Mesenchymal stem cell (in vitro differentiated cells and primary cell): ENCODE results near the gene NMNAT2.

Experiments used
- DNase-seq: peaks from one replicate; pipeline ENCODE4 v3.0.0-alpha.2; 2013
- H2AFZ ChIP-seq: one replicate; pipeline ENCODE4 v1.6.1; 2013; ENCODE audit warnings: low read depth, mild to moderate bottlenecking, control low read depth, inconsistent platforms, low read length, moderate library complexity
- H2AK5ac ChIP-seq: 2 replicates; pipeline ENCODE4 v1.6.1; 2013; ENCODE audit warnings: low read length, moderate library complexity, mild to moderate bottlenecking, inconsistent platforms; ENCODE audit not compliant: severe bottlenecking
- H2BK120ac ChIP-seq: one replicate; pipeline ENCODE4 v1.6.1; 2013; ENCODE audit warnings: low read depth, mild to moderate bottlenecking, inconsistent platforms, low read length, moderate library complexity
- H2BK12ac ChIP-seq, 2 experiments: one replicate each; pipeline ENCODE4 v1.6.1; 2013; ENCODE audit warnings: inconsistent platforms in 2 of 2, low read length in 2 of 2, mild to moderate bottlenecking in 2 of 2, moderate library complexity in 2 of 2, control low read depth in 1 of 2
- H2BK15ac ChIP-seq: one replicate; pipeline ENCODE4 v1.6.1; 2013; ENCODE audit warnings: mild to moderate bottlenecking, low read depth, inconsistent platforms; ENCODE audit not compliant: poor library complexity, severe bottlenecking
- H2BK5ac ChIP-seq: 2 replicates; pipeline ENCODE4 v1.6.1; 2013; ENCODE audit warnings: low read depth, mild to moderate bottlenecking, low read length, control low read depth, inconsistent platforms; ENCODE audit not compliant: poor library complexity, severe bottlenecking
- H3K14ac ChIP-seq, 2 experiments: one replicate each; pipeline ENCODE4 v1.6.1; 2013; ENCODE audit warnings: inconsistent platforms in 2 of 2, low read length in 2 of 2, control low read depth in 1 of 2, mild to moderate bottlenecking in 1 of 2, moderate library complexity in 1 of 2
- H3K18ac ChIP-seq, 2 experiments: one replicate each; pipeline ENCODE4 v1.6.1; 2013; ENCODE audit warnings: inconsistent platforms in 2 of 2, low read length in 2 of 2, control low read depth in 1 of 2, low read depth in 1 of 2, mild to moderate bottlenecking in 1 of 2
- H3K23ac ChIP-seq, 2 experiments: one replicate each; pipeline ENCODE4 v1.6.1; 2013; ENCODE audit warnings: inconsistent platforms in 2 of 2, low read length in 2 of 2, mild to moderate bottlenecking in 2 of 2, moderate library complexity in 2 of 2, control low read depth in 1 of 2
- H3K27ac ChIP-seq: 2 replicates; pipeline ENCODE4 v1.5.1; 2013; ENCODE audit warnings: mild to moderate bottlenecking, moderate library complexity, low read length, control low read depth, inconsistent platforms; ENCODE audit not compliant: poor library complexity, severe bottlenecking
- H3K27me3 ChIP-seq, 2 experiments: 2 replicates each; pipeline versions ENCODE4 v1.6.1 to v1.7.0; 2013; ENCODE audit warnings: low read length in 2 of 2, mild to moderate bottlenecking in 2 of 2, moderate library complexity in 2 of 2, control low read depth in 1 of 2, inconsistent platforms in 1 of 2; ENCODE audit not compliant: control insufficient read depth in 1 of 2, insufficient read depth in 1 of 2
- H3K36me3 ChIP-seq, 2 experiments: 2 replicates each; pipeline versions ENCODE4 v1.6.1 to v1.7.0; 2013; ENCODE audit warnings: low read length in 2 of 2, control low read depth in 1 of 2, inconsistent platforms in 1 of 2, low read depth in 1 of 2, mild to moderate bottlenecking in 1 of 2; ENCODE audit not compliant: insufficient read depth in 2 of 2, control insufficient read depth in 1 of 2
- H3K4ac ChIP-seq, 2 experiments: one replicate each; pipeline ENCODE4 v1.6.1; 2013; ENCODE audit warnings: inconsistent platforms in 2 of 2, low read length in 2 of 2, mild to moderate bottlenecking in 2 of 2, moderate library complexity in 2 of 2, control low read depth in 1 of 2, low read depth in 1 of 2
- H3K4me1 ChIP-seq: 2 replicates; pipeline ENCODE4 v1.6.1; 2013; ENCODE audit warnings: low read depth, low read length, control low read depth; ENCODE audit not compliant: control insufficient read depth, insufficient read depth
- H3K4me2 ChIP-seq: 2 replicates; pipeline ENCODE4 v1.6.1; 2013; ENCODE audit warnings: low read length, mild to moderate bottlenecking, inconsistent platforms; ENCODE audit not compliant: poor library complexity, severe bottlenecking
- H3K4me3 ChIP-seq, 2 experiments: 2 replicates each; pipeline versions ENCODE4 v1.5.1 to v1.7.0; 2013; ENCODE audit warnings: low read length in 2 of 2, mild to moderate bottlenecking in 2 of 2, control low read depth in 1 of 2, low read depth in 1 of 2; ENCODE audit not compliant: insufficient read depth in 1 of 2
- H3K79me1 ChIP-seq: replicated peaks from 2 replicates; pipeline ENCODE4 v1.6.1; 2013; ENCODE audit warnings: mild to moderate bottlenecking, control low read depth, low read length, inconsistent platforms; ENCODE audit not compliant: poor library complexity, severe bottlenecking
- H3K9ac ChIP-seq: 2 replicates; pipeline ENCODE4 v1.7.0; 2013; ENCODE audit warnings: mild to moderate bottlenecking, low read length, moderate library complexity
- H3K9me3 ChIP-seq: 2 replicates; pipeline ENCODE4 v1.7.0; 2013; ENCODE audit warnings: mild to moderate bottlenecking, low read length; ENCODE audit not compliant: control insufficient read depth
- H4K8ac ChIP-seq: one replicate; pipeline ENCODE4 v1.6.1; 2013; ENCODE audit warnings: inconsistent platforms, mild to moderate bottlenecking, low read length, moderate library complexity
- H4K91ac ChIP-seq: one replicate; pipeline ENCODE4 v1.6.1; 2013; ENCODE audit warnings: mild to moderate bottlenecking, low read length, inconsistent platforms
- WGBS: methylation state at CpG from one replicate; pipeline ENCODE4 v1.1.7; 2013; ENCODE audit warnings: mixed read lengths; 5-methylcytosine and 5-hydroxymethylcytosine counted together

Gene NMNAT2

GRCh38 chr1:183296782-183297181 is 121.4 kb downstream of the NMNAT2 start:
- H2BK15ac ChIP-seq: no peak overlapping the region
- no peak overlapping the region for H3K4me2 ChIP-seq
- no peaks in the 10 kb centered on the region for H3K79me1 ChIP-seq
- no peak overlapping the region for H3K4me3 ChIP-seq
- no peak overlapping the region for H3K27ac ChIP-seq
- no peak overlapping the region for H3K4ac ChIP-seq
- 97% methylated on average over 4 of the region's 4 CpGs for WGBS
- peak overlapping the region in 1 of 2 experiments; percentile 21 for H3K18ac ChIP-seq
- peak overlapping the region; percentile 61 for H2BK120ac ChIP-seq
- peak overlapping the region in 1 of 2 experiments; percentile 31 for H3K14ac ChIP-seq
- H3K36me3 ChIP-seq: no peaks in the 10 kb centered on the region
- no peak for DNase-seq
- peaks cover 2% of the 10 kb centered on the region for H3K4me1 ChIP-seq
- H3K9me3 ChIP-seq: no peaks in the 10 kb centered on the region
- no peaks in the 10 kb centered on the region for H3K27me3 ChIP-seq
- no peak overlapping the region for H3K9ac ChIP-seq
- H2AK5ac ChIP-seq: no peak overlapping the region
- H2AFZ ChIP-seq: no peak overlapping the region
- H2BK12ac ChIP-seq: no peak overlapping the region
- no peak overlapping the region for H4K91ac ChIP-seq
- H3K23ac ChIP-seq: no peak overlapping the region
- no peak overlapping the region for H4K8ac ChIP-seq
- H2BK5ac ChIP-seq: no peak overlapping the region

- no peak overlapping the region for H4K8ac ChIP-seq
- 88% methylated on average over 5 of the region's 5 CpGs for WGBS
- H3K14ac ChIP-seq: no peak overlapping the region
- H2BK15ac ChIP-seq: no peak overlapping the region
- no peaks in the 10 kb centered on the region for H3K9me3 ChIP-seq
- peaks cover 4% of the 10 kb centered on the region for H3K4me1 ChIP-seq
- no peak overlapping the region for H3K9ac ChIP-seq
- no peak overlapping the region for H3K4me3 ChIP-seq
- H2BK5ac ChIP-seq: no peak overlapping the region
- no peaks in the 10 kb centered on the region for H3K27me3 ChIP-seq
- H2AK5ac ChIP-seq: no peak overlapping the region
- no peak overlapping the region for H2AFZ ChIP-seq
- H3K36me3 ChIP-seq: no peaks in the 10 kb centered on the region
- H3K23ac ChIP-seq: no peak overlapping the region
- no peak overlapping the region for H3K4ac ChIP-seq
- H4K91ac ChIP-seq: no peak overlapping the region
- no peak overlapping the region for H3K4me2 ChIP-seq
- H2BK120ac ChIP-seq: no peak overlapping the region
- no peak overlapping the region for H3K27ac ChIP-seq
- no peak for DNase-seq
- H2BK12ac ChIP-seq: no peak overlapping the region
- H3K79me1 ChIP-seq: no peaks in the 10 kb centered on the region
- no peak overlapping the region for H3K18ac ChIP-seq
Observed at GRCh38 chr1:183295521-183295920, 122.7 kb downstream of the NMNAT2 start.

GRCh38 chr1:183293876-183294275 is 124.3 kb downstream of the NMNAT2 start:
- WGBS: 83% methylated on average over 1 of the region's 1 CpG
- no peak overlapping the region for H3K23ac ChIP-seq
- H3K18ac ChIP-seq: no peak overlapping the region
- H3K4ac ChIP-seq: no peak overlapping the region
- no peak overlapping the region for H3K4me2 ChIP-seq
- H3K27me3 ChIP-seq: no peaks in the 10 kb centered on the region
- H2AK5ac ChIP-seq: no peak overlapping the region
- no peak overlapping the region for H2AFZ ChIP-seq
- no peak overlapping the region for H2BK5ac ChIP-seq
- H2BK12ac ChIP-seq: no peak overlapping the region
- no peak overlapping the region for H3K9ac ChIP-seq
- H2BK15ac ChIP-seq: no peak overlapping the region
- H3K27ac ChIP-seq: no peak overlapping the region
- DNase-seq: no peak
- no peak overlapping the region for H4K8ac ChIP-seq
- no peak overlapping the region for H2BK120ac ChIP-seq
- H3K14ac ChIP-seq: no peak overlapping the region
- no peaks in the 10 kb centered on the region for H3K79me1 ChIP-seq
- H3K4me3 ChIP-seq: no peak overlapping the region
- peaks cover under 1% of the 10 kb centered on the region for H3K9me3 ChIP-seq
- H4K91ac ChIP-seq: no peak overlapping the region
- H3K4me1 ChIP-seq: peaks cover 4% of the 10 kb centered on the region
- no peaks in the 10 kb centered on the region for H3K36me3 ChIP-seq

- Histone ChIP-seq H3K27ac (no peak overlapping the region), H4K8ac (no peak overlapping the region), H2BK15ac (no peak overlapping the region), H3K9ac (no peak overlapping the region), H3K14ac (no peak overlapping the region), H3K9me3 (peaks cover 7% of the 10 kb centered on the region), H3K36me3 (no peaks in the 10 kb centered on the region), H2BK5ac (no peak overlapping the region), H3K4me2 (no peak overlapping the region), H3K4me1 (peaks cover 4% of the 10 kb centered on the region), H3K79me1 (no peaks in the 10 kb centered on the region), H3K27me3 (no peaks in the 10 kb centered on the region), H3K4ac (no peak overlapping the region), H4K91ac (no peak overlapping the region), H3K23ac (no peak overlapping the region), H2BK120ac (no peak overlapping the region), H3K18ac (no peak overlapping the region), H3K4me3 (no peak overlapping the region), H2BK12ac (no peak overlapping the region), H2AFZ (no peak overlapping the region), H2AK5ac (no peak overlapping the region)
- WGBS: 95% methylated on average over 7 of the region's 9 CpGs
- DNase-seq: no peak
Observed at GRCh38 chr1:183293241-183293640, 124.9 kb downstream of the NMNAT2 start.
